Activated naive CD8-positive, alpha-beta T cell treated with anti-CD3 and anti-CD28 coated beads for 36 hours (primary cell): ENCODE data around the gene PTPRK. TPM values are rescaled to one million over a fixed set of nuclear protein-coding genes. Genes with fewer than 3 reads are reported as not detected.

Source experiments
- DNase-seq: peaks from one replicate; pipeline ENCODE4 v3.0.0; 2021
- H3K27ac Mint-ChIP-seq: one replicate; pipeline ENCODE4 v1.8.0; 2022; ENCODE audit warnings: mild to moderate bottlenecking, moderate library complexity, mixed read lengths
- H3K27me3 Mint-ChIP-seq: one replicate; pipeline ENCODE4 v1.8.0; 2022; ENCODE audit warnings: mild to moderate bottlenecking, mixed read lengths
- H3K36me3 Mint-ChIP-seq: one replicate; pipeline ENCODE4 v1.8.0; 2021; ENCODE audit warnings: mild to moderate bottlenecking, mixed read lengths
- H3K4me1 Mint-ChIP-seq: one replicate; pipeline ENCODE4 v1.8.0; 2021; ENCODE audit warnings: mixed read lengths
- H3K4me3 Mint-ChIP-seq: one replicate; pipeline ENCODE4 v1.8.0; 2022; ENCODE audit warnings: mild to moderate bottlenecking, moderate library complexity, mixed read lengths
- H3K9me3 Mint-ChIP-seq: one replicate; pipeline ENCODE4 v1.8.0; 2022; ENCODE audit warnings: mixed read lengths
- total RNA-seq, 2 experiments: library from RNA; stranded (reverse); gene quantifications; one replicate each; pipeline ENCODE4 v1.2.3, GENCODE V29; 2021

The PTPRK gene
- total RNA-seq, 2 experiments from 2014 or later, result 13.4 to 18.0 TPM

DNA sequence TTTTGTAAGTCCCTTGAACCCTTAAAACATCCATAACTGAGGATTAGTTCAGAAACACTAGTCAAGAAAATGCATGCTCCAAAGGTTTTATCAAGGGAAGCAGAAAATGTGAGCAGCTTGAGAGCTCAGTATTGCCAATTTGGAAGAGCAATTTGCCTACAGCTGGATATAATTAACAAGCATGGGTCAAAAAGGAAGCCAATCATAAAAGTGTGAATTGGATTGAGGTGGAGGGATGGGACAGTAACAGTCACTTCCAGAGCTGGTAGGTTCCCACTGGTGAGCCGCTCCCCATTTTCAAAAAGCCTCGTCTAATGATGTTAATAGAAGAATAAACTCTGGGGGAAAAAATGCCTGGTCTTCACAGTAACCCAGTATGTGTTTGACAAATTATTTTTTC lies 5.0 kb upstream of the PTPRK start:
- Mint-ChIP-seq H3K9me3 (no peaks in the 10 kb centered on the region), H3K27me3 (peaks cover 26% of the 10 kb centered on the region), H3K36me3 (no peaks in the 10 kb centered on the region), H3K4me3 (no peak overlapping the region), H3K4me1 (peaks cover 4% of the 10 kb centered on the region), H3K27ac (no peak overlapping the region)
- DNase-seq, result no peak

DNA sequence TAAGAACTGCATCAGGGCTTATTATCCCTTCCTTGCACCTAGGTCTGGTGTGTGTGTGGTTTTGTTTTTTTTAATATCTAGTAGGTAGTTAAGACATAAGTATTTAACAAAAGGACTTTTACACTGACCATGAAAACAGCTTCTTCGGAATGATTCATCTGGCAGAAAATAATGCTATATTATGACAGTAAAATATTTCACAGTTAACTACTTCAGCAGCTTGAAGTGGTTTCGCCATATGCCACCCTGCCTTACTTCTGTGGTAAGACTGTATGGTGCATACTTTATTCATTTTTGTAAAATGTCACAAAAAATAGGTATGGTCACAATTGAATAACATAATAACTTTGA lies 858 bp upstream of the PTPRK start:
- H3K36me3 Mint-ChIP-seq, result no peaks in the 10 kb centered on the region
- peaks cover 11% of the 10 kb centered on the region for H3K4me1 Mint-ChIP-seq
- no peak for DNase-seq
- H3K4me3 Mint-ChIP-seq, result peak overlapping the region; percentile 94
- H3K9me3 Mint-ChIP-seq, result no peaks in the 10 kb centered on the region
- H3K27me3 Mint-ChIP-seq, result peaks cover 49% of the 10 kb centered on the region
- peak overlapping the region; percentile 45 for H3K27ac Mint-ChIP-seq

DNA sequence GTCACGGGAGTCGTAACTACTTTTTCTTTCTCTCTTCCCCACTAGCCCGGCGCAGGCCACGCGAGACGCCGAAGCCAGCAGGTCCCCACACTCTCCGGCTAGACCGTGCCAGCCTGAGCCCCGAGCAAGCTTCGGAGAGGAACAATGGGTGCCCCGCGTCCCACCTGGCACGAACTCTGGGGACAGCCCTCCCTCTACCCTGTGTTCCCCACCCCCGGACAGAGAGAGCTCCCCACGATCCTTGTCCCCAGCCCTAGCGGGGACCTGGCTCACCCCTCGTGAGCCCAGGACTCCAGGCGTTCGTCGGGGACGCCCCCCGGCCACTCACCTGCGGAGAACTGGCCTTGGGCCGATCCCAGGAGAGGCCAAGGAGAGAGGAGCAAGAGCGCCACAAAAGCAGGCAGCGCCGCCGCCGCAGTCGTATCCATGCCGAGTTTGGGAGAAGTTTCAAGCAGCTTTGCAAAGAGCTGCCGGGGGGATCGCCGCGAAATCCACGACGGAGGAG lies 416 bp downstream of the PTPRK start:
- no peaks in the 10 kb centered on the region for H3K36me3 Mint-ChIP-seq
- peaks cover 56% of the 10 kb centered on the region for H3K27me3 Mint-ChIP-seq
- peak; percentile 38 for DNase-seq
- no peaks in the 10 kb centered on the region for H3K9me3 Mint-ChIP-seq
- peak overlapping the region; percentile 87 for H3K27ac Mint-ChIP-seq
- peak overlapping the region; percentile 94 for H3K4me3 Mint-ChIP-seq
- H3K4me1 Mint-ChIP-seq, result peaks cover 18% of the 10 kb centered on the region

DNA sequence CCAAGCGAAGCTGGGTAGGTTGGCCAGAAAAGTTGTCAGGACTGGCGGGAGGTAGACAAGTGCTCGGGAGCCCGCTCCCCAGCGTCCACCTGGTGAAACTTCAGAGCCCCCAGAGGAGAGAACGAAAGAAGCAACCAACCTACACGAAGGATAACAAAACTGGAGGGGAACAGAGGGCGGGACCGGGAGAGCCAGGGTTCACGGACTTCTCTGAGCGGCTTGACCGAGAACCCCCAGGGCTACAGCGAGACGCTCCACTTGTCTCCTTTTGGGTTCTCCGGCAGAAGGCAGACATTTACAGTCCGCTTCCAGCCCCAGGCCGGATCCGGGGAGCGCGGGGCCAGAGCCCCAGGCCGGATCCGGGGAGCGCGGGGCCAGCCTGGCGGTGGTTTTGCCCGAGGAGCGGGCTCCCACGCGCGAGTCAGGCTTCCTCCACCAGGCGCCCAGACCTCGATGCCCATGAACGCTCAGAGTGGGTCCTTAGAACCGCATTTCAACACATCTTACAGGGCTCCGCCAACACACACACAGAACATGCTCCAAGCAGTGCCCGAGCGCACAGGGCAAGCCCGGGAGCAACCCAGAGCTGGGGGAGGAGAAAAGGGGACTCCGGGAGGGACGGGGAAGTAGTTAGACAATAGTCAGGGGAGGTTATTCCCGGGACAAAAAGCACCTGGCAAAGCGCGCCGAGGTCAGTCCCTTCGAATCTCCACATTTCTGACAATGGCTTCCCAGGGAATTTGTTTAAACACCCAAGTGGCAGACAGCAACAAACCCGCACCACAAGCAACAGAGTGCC lies 1.1 kb downstream of the PTPRK start:
- H3K4me3 Mint-ChIP-seq, result peak overlapping the region; percentile 94
- no peaks in the 10 kb centered on the region for H3K36me3 Mint-ChIP-seq
- DNase-seq, result peak; percentile 38
- H3K27me3 Mint-ChIP-seq, result peaks cover 55% of the 10 kb centered on the region
- peak overlapping the region; percentile 87 for H3K27ac Mint-ChIP-seq
- no peaks in the 10 kb centered on the region for H3K9me3 Mint-ChIP-seq
- peaks cover 18% of the 10 kb centered on the region for H3K4me1 Mint-ChIP-seq

DNA sequence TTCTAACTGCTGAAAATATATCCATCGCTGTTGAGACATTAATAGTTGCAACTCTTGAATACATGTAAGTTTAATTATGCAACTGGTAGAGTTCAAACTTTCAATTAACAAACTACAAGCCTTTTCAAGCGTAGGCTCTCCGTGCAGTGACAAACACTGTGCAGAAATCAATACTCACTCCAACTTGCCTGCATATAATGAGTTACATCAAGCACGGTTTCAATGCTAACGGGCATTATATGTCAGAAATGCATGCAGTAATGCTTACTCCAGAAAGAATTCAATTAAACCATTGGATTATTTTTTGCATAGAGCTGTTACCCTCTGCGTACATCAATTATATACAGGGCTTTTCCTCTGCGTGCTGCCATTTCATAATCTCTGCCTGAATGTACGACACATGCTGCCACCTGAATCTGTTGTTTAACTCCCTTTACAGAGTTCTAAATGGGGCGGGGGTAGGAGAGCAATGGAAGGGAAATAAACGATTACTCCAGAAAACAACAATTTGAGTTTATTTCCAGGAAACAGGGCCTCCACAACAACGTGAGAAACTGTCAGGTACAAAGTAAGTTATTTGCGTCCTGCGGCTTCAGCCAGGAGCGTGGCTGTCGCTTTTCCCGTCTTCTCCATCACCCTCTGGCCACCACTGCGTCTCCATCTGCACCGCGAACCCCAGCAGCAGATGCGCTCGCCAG lies 1.8 kb downstream of the PTPRK start:
- H3K4me3 Mint-ChIP-seq, result peak overlapping the region; percentile 94
- no peak for DNase-seq
- H3K27ac Mint-ChIP-seq, result peak overlapping the region; percentile 64
- peaks cover 57% of the 10 kb centered on the region for H3K27me3 Mint-ChIP-seq
- no peaks in the 10 kb centered on the region for H3K9me3 Mint-ChIP-seq
- peaks cover 18% of the 10 kb centered on the region for H3K4me1 Mint-ChIP-seq
- no peaks in the 10 kb centered on the region for H3K36me3 Mint-ChIP-seq

DNA sequence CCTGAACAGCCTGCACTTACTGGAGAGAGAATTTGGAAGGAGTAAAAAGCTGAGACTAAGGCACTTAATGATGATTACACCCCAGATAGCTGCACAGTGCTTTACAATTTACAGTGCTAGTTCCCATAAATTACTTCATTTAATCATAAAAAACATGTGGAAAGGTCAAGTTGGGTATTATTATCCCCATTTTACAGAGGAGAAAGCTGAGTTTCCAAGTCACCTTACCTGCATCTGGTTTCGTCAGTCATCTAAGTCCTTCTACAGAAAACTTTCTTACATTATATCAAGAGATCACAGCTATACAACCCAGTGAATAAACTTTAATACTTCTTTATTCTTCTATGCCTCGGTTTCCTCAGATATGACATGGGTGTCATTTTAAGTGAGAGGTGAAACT lies 3.3 kb downstream of the PTPRK start:
- peaks cover 49% of the 10 kb centered on the region for H3K27me3 Mint-ChIP-seq
- H3K4me3 Mint-ChIP-seq, result no peak overlapping the region
- no peaks in the 10 kb centered on the region for H3K9me3 Mint-ChIP-seq
- no peak for DNase-seq
- H3K36me3 Mint-ChIP-seq, result no peaks in the 10 kb centered on the region
- no peak overlapping the region for H3K27ac Mint-ChIP-seq
- peaks cover 20% of the 10 kb centered on the region for H3K4me1 Mint-ChIP-seq

DNA sequence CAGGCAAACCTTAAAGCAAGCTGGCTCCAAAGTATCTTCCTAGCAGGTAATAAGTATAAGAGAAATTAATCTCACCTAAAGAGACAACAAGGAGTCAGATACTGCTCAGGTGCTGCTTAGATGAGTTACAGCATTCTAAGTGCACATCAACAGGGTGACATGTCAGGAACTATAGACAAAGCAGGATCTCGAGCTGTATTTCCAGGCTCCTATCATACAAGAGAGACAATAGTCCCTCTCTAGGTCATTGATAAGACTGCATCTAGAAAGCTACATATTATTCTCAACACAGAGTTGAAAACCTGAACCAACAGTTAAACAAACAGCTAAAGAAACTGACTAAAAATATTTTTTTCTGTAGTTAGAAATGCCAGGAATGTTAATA lies 3.9 kb downstream of the PTPRK start:
- no peak overlapping the region for H3K27ac Mint-ChIP-seq
- no peak for DNase-seq
- H3K36me3 Mint-ChIP-seq, result no peaks in the 10 kb centered on the region
- H3K9me3 Mint-ChIP-seq, result no peaks in the 10 kb centered on the region
- H3K4me3 Mint-ChIP-seq, result no peak overlapping the region
- peaks cover 44% of the 10 kb centered on the region for H3K27me3 Mint-ChIP-seq
- peaks cover 20% of the 10 kb centered on the region for H3K4me1 Mint-ChIP-seq

DNA sequence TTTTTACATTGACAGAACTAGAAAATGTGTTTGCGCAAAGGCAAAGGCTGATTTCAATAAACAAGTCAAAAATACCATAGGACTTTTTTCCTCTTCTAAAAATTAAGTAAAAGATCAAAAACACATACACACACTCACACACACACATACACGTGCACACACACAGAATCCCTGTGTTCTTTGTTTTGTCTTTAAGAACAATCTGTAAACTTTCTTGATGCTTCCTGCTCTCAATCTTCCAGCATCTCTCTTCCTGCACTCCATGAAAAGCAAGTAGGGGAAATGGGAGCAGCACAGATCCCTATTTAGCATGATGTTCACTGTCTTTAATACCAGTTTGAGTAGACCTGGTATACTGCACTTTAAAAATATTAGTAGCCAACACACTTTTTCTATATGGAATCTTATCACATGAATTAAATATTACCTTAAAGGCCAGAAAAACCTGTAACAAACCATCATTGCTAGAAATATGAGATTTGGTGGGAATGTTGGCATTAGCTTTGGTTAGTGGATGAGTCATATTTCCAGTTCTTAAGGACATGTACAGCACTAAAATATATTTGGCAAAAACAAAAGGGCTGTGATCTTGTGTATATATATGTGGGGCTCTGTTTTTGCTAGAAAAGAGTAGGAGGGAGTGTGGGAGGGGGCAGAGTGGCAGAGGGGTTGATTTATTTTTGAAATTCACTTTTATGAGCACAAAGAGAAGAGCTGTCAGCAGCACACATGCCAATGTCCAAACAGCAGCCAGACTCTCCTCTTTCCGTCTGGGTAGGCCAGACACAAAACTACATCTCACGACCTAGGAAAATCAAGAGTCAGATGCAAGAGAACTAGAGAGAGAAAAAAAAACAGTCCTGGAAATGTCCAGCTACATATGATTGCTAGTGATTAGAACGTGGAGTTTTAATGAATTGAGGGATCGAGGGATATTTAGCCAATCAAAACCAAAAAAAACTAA lies 4.6 kb downstream of the PTPRK start:
- no peaks in the 10 kb centered on the region for H3K9me3 Mint-ChIP-seq
- DNase-seq, result no peak
- no peak overlapping the region for H3K27ac Mint-ChIP-seq
- H3K36me3 Mint-ChIP-seq, result no peaks in the 10 kb centered on the region
- peaks cover 40% of the 10 kb centered on the region for H3K27me3 Mint-ChIP-seq
- no peak overlapping the region for H3K4me3 Mint-ChIP-seq
- H3K4me1 Mint-ChIP-seq, result peaks cover 16% of the 10 kb centered on the region

DNA sequence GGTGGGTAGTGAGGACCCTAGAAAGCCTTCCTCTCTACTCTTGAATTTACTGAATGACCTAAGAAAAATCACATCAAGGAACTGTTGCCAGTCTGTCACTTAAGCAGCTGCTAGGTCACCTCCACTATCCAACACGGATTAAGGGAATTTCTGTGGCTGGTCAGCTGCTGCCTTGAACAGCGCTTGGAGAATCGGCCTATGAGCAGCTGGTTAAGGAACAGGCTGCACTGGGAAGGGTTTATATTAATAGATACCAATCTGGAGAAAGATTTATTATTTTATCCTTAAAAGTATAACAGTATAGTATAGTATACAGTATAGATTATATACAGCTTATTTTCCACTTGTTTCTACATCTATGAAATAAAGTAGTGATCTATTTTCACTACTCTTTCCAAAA lies 6.5 kb downstream of the PTPRK start:
- Mint-ChIP-seq H3K36me3 (no peaks in the 10 kb centered on the region), H3K4me1 (peaks cover 16% of the 10 kb centered on the region), H3K9me3 (no peaks in the 10 kb centered on the region)

DNA sequence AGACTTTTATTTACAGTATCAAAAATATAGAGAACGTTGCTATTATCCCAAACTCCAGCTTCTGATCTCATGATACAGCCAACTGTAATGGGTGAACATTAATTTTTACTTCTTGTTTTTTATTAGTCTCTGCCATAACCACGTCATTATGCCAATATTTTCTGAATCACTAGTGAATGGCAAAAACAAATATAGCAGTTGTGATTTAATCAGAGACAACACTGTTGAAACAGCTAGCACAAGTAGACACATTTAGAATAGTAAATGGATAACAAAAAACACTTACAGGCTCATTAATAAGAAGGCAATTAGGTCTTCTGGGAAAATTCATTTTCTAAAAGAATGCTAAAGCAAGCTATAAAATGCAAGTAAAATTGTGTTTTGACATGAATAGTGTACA lies 8.1 kb downstream of the PTPRK start:
- peaks cover 13% of the 10 kb centered on the region for H3K4me1 Mint-ChIP-seq
- H3K9me3 Mint-ChIP-seq, result no peaks in the 10 kb centered on the region
- peaks cover 24% of the 10 kb centered on the region for H3K27me3 Mint-ChIP-seq
- H3K4me3 Mint-ChIP-seq, result no peak overlapping the region
- no peak for DNase-seq
- H3K36me3 Mint-ChIP-seq, result no peaks in the 10 kb centered on the region
- no peak overlapping the region for H3K27ac Mint-ChIP-seq

More for the DNA sequence above, 6.5 kb downstream of the PTPRK start:
- Mint-ChIP-seq H3K27me3 (peaks cover 37% of the 10 kb centered on the region), H3K4me3 (no peak overlapping the region), H3K27ac (no peak overlapping the region)
- no peak for DNase-seq

DNA sequence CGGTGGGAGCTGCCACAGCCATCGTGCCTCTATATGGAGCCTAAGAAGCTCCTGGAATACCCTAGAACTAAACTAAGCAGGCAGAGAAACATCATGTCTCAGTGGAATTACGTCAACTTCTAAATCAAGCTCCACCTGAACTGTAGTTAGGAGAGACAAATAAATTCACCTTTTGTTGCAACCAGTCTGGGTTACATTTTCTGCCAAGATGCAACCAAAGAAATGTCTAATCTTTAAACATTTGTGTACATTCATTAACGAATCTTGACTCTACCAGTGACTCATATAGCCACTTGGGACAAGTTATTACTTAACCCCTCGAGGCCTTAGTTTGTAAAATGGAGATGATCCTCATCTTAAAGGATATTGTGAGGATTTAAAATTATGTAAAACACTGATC lies 8.9 kb downstream of the PTPRK start:
- H3K36me3 Mint-ChIP-seq, result no peaks in the 10 kb centered on the region
- H3K27ac Mint-ChIP-seq, result no peak overlapping the region
- no peaks in the 10 kb centered on the region for H3K9me3 Mint-ChIP-seq
- peaks cover 9% of the 10 kb centered on the region for H3K4me1 Mint-ChIP-seq
- no peak for DNase-seq
- peaks cover 17% of the 10 kb centered on the region for H3K27me3 Mint-ChIP-seq
- no peak overlapping the region for H3K4me3 Mint-ChIP-seq

DNA sequence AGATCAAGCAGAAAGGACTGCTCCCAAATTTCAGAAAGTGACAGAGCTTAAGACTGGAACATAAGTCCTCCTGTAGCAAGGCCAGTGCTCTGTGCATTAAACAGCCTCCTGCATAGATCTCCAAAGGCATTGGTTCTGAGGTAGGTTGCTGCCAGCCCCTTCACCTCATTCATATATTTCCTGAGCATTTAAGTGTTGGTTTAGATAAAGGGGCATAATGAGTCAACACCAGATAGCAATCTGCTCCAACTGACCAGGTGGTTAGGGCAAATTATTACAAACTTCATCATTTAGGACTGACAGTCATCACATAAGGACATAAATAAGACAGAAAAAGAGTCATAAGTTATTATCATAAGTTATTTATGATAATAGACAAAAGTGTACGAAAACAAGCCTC lies 10.7 kb downstream of the PTPRK start:
- no peak for DNase-seq
- Mint-ChIP-seq H3K27ac (no peak overlapping the region), H3K27me3 (peaks cover 4% of the 10 kb centered on the region), H3K36me3 (no peaks in the 10 kb centered on the region), H3K9me3 (no peaks in the 10 kb centered on the region), H3K4me3 (no peak overlapping the region), H3K4me1 (peaks cover 2% of the 10 kb centered on the region)

DNA sequence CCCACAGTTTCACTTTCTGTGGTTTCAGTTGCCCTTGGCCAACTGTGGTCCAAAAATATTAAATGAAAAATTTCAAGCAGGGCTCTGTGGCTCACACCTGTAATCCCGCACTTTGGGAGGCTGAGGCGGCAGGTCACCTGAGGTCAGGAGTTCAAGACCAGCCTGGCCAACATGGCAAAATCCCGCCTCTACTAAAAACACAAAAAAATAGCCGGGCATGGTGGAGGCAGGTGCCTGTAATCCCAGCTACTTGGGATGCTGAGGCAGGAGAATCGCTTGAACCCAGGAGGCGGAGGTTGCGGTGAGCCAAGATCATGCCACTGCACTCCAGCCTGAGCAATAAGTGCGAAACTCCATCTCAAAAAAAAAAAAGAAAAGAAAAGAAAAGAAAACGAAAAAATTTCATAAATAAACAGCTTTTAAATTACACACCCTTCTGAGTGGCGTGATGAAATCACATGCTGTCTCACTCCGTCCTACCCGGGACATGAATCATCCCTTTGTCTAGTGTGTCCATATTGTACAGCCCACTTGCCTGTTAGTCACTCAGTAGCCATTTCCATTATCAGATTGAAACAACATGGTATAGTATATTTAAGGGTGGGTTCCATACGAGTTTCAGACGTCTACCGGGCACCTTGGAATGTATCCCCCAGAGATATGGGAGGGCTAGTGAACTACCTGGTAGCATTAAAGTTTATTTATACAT lies 11.7 kb downstream of the PTPRK start:
- Mint-ChIP-seq H3K4me1 (peaks cover 2% of the 10 kb centered on the region), H3K27me3 (peaks cover 3% of the 10 kb centered on the region), H3K9me3 (no peaks in the 10 kb centered on the region), H3K4me3 (no peak overlapping the region), H3K36me3 (no peaks in the 10 kb centered on the region), H3K27ac (no peak overlapping the region)
- DNase-seq, result no peak
